Endodermal cell (in vitro differentiated cells): ENCODE measurements around the gene CDH26. TPM values are rescaled to one million over a fixed set of nuclear protein-coding genes. Genes with fewer than 3 reads are reported as not detected.

Experiments used
- DNase-seq: peaks from one replicate; pipeline ENCODE4 v3.0.0-alpha.2; 2017
- H3K27ac ChIP-seq: 2 replicates; pipeline ENCODE4 v1.5.1; 2013; ENCODE audit warnings: mild to moderate bottlenecking, low read depth, low read length, moderate library complexity
- H3K27me3 ChIP-seq: 2 replicates; pipeline ENCODE4 v1.6.1; 2013; ENCODE audit warnings: mild to moderate bottlenecking, low read length, moderate library complexity; ENCODE audit not compliant: insufficient read depth, control insufficient read depth, poor library complexity, severe bottlenecking
- H3K36me3 ChIP-seq: 2 replicates; pipeline ENCODE4 v1.7.0; 2013; ENCODE audit warnings: mild to moderate bottlenecking, low read length, moderate library complexity; ENCODE audit not compliant: control insufficient read depth, insufficient read depth
- H3K4me1 ChIP-seq: one replicate; pipeline ENCODE4 v1.7.0; 2013; ENCODE audit warnings: low read length; ENCODE audit not compliant: control insufficient read depth, insufficient read depth
- H3K4me3 ChIP-seq: 2 replicates; pipeline ENCODE4 v1.5.1; 2013; ENCODE audit warnings: mild to moderate bottlenecking, low read length, moderate library complexity
- H3K9ac ChIP-seq: 2 replicates; pipeline ENCODE4 v1.6.1; 2013; ENCODE audit warnings: mild to moderate bottlenecking, low read length, moderate library complexity; ENCODE audit not compliant: poor library complexity, severe bottlenecking; ENCODE audit errors: extremely low read depth
- H3K9me3 ChIP-seq: 2 replicates; pipeline ENCODE4 v1.6.1; 2013; ENCODE audit warnings: mild to moderate bottlenecking, low read length, moderate library complexity; ENCODE audit not compliant: control insufficient read depth
- H3K27ac Mint-ChIP-seq: 2 replicates; pipeline ENCODE4 v1.8.0; 2020; ENCODE audit warnings: mixed read lengths
- H3K27me3 Mint-ChIP-seq: 2 replicates; pipeline ENCODE4 v1.8.0; 2021; ENCODE audit warnings: mild to moderate bottlenecking, mixed read lengths; ENCODE audit not compliant: insufficient read depth
- H3K36me3 Mint-ChIP-seq: 2 replicates; pipeline ENCODE4 v1.8.0; 2020; ENCODE audit warnings: low read depth, mixed read lengths
- H3K4me1 Mint-ChIP-seq: 2 replicates; pipeline ENCODE4 v1.8.0; 2020; ENCODE audit warnings: mixed read lengths
- H3K4me3 Mint-ChIP-seq: 2 replicates; pipeline ENCODE4 v1.8.0; 2020; ENCODE audit warnings: mild to moderate bottlenecking, moderate library complexity, mixed read lengths
- H3K9me3 Mint-ChIP-seq: 2 replicates; pipeline ENCODE4 v1.8.0; 2020; ENCODE audit warnings: mild to moderate bottlenecking, mixed read lengths
- CTCF ChIP-seq: fragments of 200-600 bp; sonication (generic); conservative IDR thresholded peaks from 2 replicates; pipeline ENCODE4 v1.5.0; 2021; ENCODE audit warnings: antibody characterized with exemption, mild to moderate bottlenecking
- WGBS, 2 experiments: methylation state at CpG; one replicate each; pipeline versions ENCODE4 v1.1.5 to v1.1.7; 2013; ENCODE audit warnings: missing lambda C conversion rate in 2 of 2, mixed read lengths in 1 of 2; ENCODE audit not compliant: insufficient coverage in 1 of 2, insufficient read length in 1 of 2; 5-methylcytosine and 5-hydroxymethylcytosine counted together
- total RNA-seq, 2 donors: library from RNA; stranded (reverse); fragmentation: NEBNext Ultra II Directional in 1 of 2; extraction: Animal tissue kit (Norgen Biotek cat#: 25700) in 1 of 2; gene quantifications; 2 replicates in 1 of 2; 3 replicates in 1 of 2; pipeline ENCODE4 v1.2.1, GENCODE V29; 2021

CDH26 gene
- total RNA-seq, 2 donors from 2014 or later, result 0.97 to 2.0 TPM

DNA sequence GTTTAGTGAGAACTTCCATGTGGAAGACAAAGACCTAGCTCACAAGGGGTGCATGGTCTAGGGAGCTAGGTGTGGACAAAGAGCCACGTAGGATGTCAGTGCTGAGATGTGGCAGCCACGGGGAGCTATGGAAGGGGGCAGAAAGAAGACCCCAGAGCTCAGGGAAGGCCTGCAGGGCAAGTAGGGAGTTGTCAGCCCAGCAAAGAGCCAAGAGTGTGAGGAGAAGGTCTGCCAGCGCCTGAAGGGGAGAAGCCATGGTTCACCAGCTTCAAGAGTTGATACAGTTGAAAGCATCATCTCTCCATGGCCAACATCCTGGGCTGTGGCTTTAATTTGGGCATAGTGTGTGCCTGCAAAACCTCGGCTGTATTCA lies 95.6 kb downstream of the CDH26 start:
- Histone ChIP-seq H3K4me3 (no peak overlapping the region), H3K9ac (no peak overlapping the region), H3K36me3 (no peaks in the 10 kb centered on the region), H3K27ac (no peak overlapping the region), H3K4me1 (no peaks in the 10 kb centered on the region), H3K9me3 (no peaks in the 10 kb centered on the region), H3K27me3 (no peaks in the 10 kb centered on the region)
- Mint-ChIP-seq H3K36me3 (no peaks in the 10 kb centered on the region), H3K4me1 (peaks cover 16% of the 10 kb centered on the region), H3K9me3 (no peaks in the 10 kb centered on the region), H3K4me3 (no peak overlapping the region), H3K27me3 (peaks cover 15% of the 10 kb centered on the region), H3K27ac (no peak overlapping the region)
- WGBS, 2 experiments, result 92 to 96% methylated on average over 4 of the region's 4 CpGs
- DNase-seq, result peak; percentile 24
- no peak for TF ChIP-seq CTCF

DNA sequence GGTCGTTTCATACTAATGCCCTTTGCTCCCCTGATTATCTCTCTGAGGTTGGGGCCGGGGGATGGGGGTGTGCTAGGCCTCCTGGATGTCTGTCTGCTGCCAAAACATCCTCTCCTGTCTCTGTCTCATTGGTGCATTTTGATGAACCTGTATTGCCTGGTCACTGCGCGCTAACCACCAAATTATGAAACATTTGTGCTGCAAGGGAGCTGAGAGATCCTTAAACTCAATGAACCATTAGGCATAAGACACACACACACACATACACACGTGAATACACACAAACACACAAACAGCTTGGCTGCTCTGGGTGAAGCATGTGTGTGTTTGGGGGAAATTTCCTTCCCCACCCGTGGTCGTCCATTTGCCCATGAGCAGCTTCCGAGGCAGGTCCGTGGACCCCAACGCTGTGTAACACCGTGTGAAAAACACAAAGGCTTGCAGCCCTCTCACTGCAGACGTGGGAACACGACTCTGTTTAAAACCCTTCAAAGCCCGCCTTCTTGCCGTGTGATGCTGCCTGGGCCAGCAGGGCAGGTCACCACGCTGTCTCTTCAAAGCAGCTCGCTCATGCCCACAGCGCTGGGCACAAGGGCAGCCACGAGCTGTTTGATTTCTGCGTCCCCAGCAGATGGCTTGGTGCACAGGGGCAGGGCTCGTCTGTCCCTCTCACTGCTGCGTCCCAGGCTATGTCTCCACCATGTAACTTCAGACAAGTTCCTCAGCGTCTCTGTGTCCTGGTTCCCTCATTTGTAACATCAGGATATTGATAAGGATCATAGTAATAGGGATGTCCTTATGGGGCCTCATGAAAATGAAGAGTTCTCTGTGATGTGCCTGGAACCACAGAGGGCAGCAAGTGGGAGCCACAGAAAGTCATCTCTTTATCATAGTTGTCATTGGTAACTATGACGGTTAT lies 96.8 kb downstream of the CDH26 start:
- Mint-ChIP-seq H3K27me3 (peaks cover 15% of the 10 kb centered on the region), H3K27ac (no peak overlapping the region), H3K4me1 (peaks cover 17% of the 10 kb centered on the region), H3K4me3 (no peak overlapping the region), H3K36me3 (no peaks in the 10 kb centered on the region), H3K9me3 (no peaks in the 10 kb centered on the region)
- 89 to 91% methylated on average over 17 to 23 of the region's 24 CpGs for WGBS, 2 experiments
- no peaks in the 10 kb centered on the region for H3K4me1 ChIP-seq
- no peaks in the 10 kb centered on the region for H3K36me3 ChIP-seq
- no peak for TF ChIP-seq CTCF
- H3K4me3 ChIP-seq, result no peak overlapping the region
- no peak overlapping the region for H3K27ac ChIP-seq
- no peaks in the 10 kb centered on the region for H3K9me3 ChIP-seq
- DNase-seq, result peak; percentile 46
- no peak overlapping the region for H3K9ac ChIP-seq
- H3K27me3 ChIP-seq, result no peaks in the 10 kb centered on the region

GRCh38 chr20:60055740-60056139 lies 97.5 kb downstream of the CDH26 start:
- peak; percentile 43 for DNase-seq
- no peak overlapping the region for H3K4me3 ChIP-seq
- no peak overlapping the region for H3K27ac Mint-ChIP-seq
- no peaks in the 10 kb centered on the region for H3K4me1 ChIP-seq
- H3K9me3 ChIP-seq, result no peaks in the 10 kb centered on the region
- no peaks in the 10 kb centered on the region for H3K36me3 Mint-ChIP-seq
- H3K27ac ChIP-seq, result no peak overlapping the region
- peaks cover 17% of the 10 kb centered on the region for H3K4me1 Mint-ChIP-seq
- 91 to 100% methylated on average over 9 to 14 of the region's 14 CpGs for WGBS, 2 experiments
- TF ChIP-seq CTCF, result no peak
- no peak overlapping the region for H3K4me3 Mint-ChIP-seq
- H3K9ac ChIP-seq, result no peak overlapping the region
- H3K9me3 Mint-ChIP-seq, result no peaks in the 10 kb centered on the region
- no peaks in the 10 kb centered on the region for H3K36me3 ChIP-seq
- no peaks in the 10 kb centered on the region for H3K27me3 ChIP-seq
- peaks cover 13% of the 10 kb centered on the region for H3K27me3 Mint-ChIP-seq
